NCI-H69 (cell line): ENCODE data around the gene LELP1.
A peak's percentile ranks its signal among the peaks of the same experiment; 100 is the strongest.

ENCODE experiments used
- DNase-seq: peaks from one replicate; lab custom pipeline; 2025; lab: John Stamatoyannopoulos, UW

The LELP1 gene

GRCh38 chr1:153229076-153229829 is 26.0 kb downstream of the LELP1 start:
- peak; percentile 46 for DNase-seq

- no peak for DNase-seq
Measured at GRCh38 chr1:153231363-153231762, 28.1 kb downstream of the LELP1 start.

- DNase-seq, result no peak
Measured at GRCh38 chr1:153231785-153232184, 28.6 kb downstream of the LELP1 start.

- no peak for DNase-seq
Measured at GRCh38 chr1:153232553-153232952, 29.3 kb downstream of the LELP1 start.

GRCh38 chr1:153233448-153233847 is 30.2 kb downstream of the LELP1 start:
- DNase-seq, result no peak

- DNase-seq, result no peak
Measured at GRCh38 chr1:153238527-153238926, 35.3 kb downstream of the LELP1 start.

- no peak for DNase-seq
Measured at GRCh38 chr1:153242160-153242559, 38.9 kb downstream of the LELP1 start.

GRCh38 chr1:153245466-153245865 is 42.2 kb downstream of the LELP1 start:
- no peak for DNase-seq

GRCh38 chr1:153246018-153246417 is 42.8 kb downstream of the LELP1 start:
- DNase-seq, result no peak

GRCh38 chr1:153246825-153247224 is 43.6 kb downstream of the LELP1 start:
- no peak for DNase-seq

GRCh38 chr1:153248176-153248879 is 45.1 kb downstream of the LELP1 start:
- DNase-seq, result no peak

- no peak for DNase-seq
Measured at GRCh38 chr1:153250166-153250565, 46.9 kb downstream of the LELP1 start.

GRCh38 chr1:153251087-153251486 is 47.9 kb downstream of the LELP1 start:
- DNase-seq, result no peak

- no peak for DNase-seq
Measured at GRCh38 chr1:153251562-153251961, 48.3 kb downstream of the LELP1 start.

GRCh38 chr1:153251988-153252387 is 48.8 kb downstream of the LELP1 start:
- no peak for DNase-seq

- DNase-seq, result no peak
Measured at GRCh38 chr1:153253076-153253475, 49.8 kb downstream of the LELP1 start.

GRCh38 chr1:153253693-153254092 is 50.5 kb downstream of the LELP1 start:
- DNase-seq, result no peak
